ENCODE measurements around the gene SRPK3. TPM values are rescaled to one million over a fixed set of nuclear protein-coding genes. Genes with fewer than 3 reads are reported as not detected.

Gene SRPK3
- polyA plus RNA-seq, 1 donor from 2014 or later: not detected

GRCh38 chrX:153736071-153736820 lies 44.6 kb upstream of the SRPK3 start:
- TF ChIP-seq SMC3 (conservative IDR thresholded peaks at IDR 0.05; ENCODE audit: poor library complexity) (no peak), CTCF (IDR thresholded peaks at IDR 0.05; ENCODE audit: poor library complexity, severe bottlenecking) (no peak), MXI1 (conservative IDR thresholded peaks at IDR 0.05; ENCODE audit: poor library complexity, severe bottlenecking) (no peak), EP300 (conservative IDR thresholded peaks at IDR 0.05; ENCODE audit: poor library complexity, severe bottlenecking) (no peak), POLR2AphosphoS5 (IDR thresholded peaks at IDR 0.05) (no peak), TAF1 (IDR thresholded peaks at IDR 0.05; ENCODE audit: low read depth) (no peak), REST (IDR thresholded peaks at IDR 0.05; ENCODE audit: borderline replicate concordance) (no peak), RAD21 (conservative IDR thresholded peaks at IDR 0.05) (no peak), EZH2 (IDR thresholded peaks at IDR 0.05; ENCODE audit: borderline replicate concordance, insufficient read depth, low read length, poor library complexity, severe bottlenecking) (no peak)
- H3K27ac ChIP-seq (ENCODE audit: low read length): no peak overlapping the region
- H3K36me3 ChIP-seq (ENCODE audit: insufficient read depth, low read length): no peaks in the 10 kb centered on the region
- H3K4me3 ChIP-seq (ENCODE audit: low read length): no peak overlapping the region
- H3K4me2 ChIP-seq (ENCODE audit: low read length): no peak overlapping the region
- no peak overlapping the region for H3K9ac ChIP-seq (ENCODE audit: low read length)
- no peak overlapping the region for H2AFZ ChIP-seq (ENCODE audit: low read depth, low read length)
- no peaks in the 10 kb centered on the region for H3K9me2 ChIP-seq (ENCODE audit: insufficient read depth, low read length)
- no peaks in the 10 kb centered on the region for H3K9me3 ChIP-seq (ENCODE audit: low read length)
- H3K79me2 ChIP-seq (replicated peaks; ENCODE audit: insufficient read depth, low read length): no peaks in the 10 kb centered on the region
- no peaks in the 10 kb centered on the region for H3K27me3 ChIP-seq (ENCODE audit: insufficient read depth, low read depth, low read length)
- no peaks in the 10 kb centered on the region for H4K20me1 ChIP-seq (ENCODE audit: insufficient read depth)
- no peaks in the 10 kb centered on the region for H3F3A ChIP-seq (ENCODE audit: insufficient read depth, low read length, poor library complexity, severe bottlenecking)

GRCh38 chrX:153736871-153737441 lies 43.9 kb upstream of the SRPK3 start:
- H4K20me1 ChIP-seq (ENCODE audit: insufficient read depth): no peaks in the 10 kb centered on the region
- no peak overlapping the region for H3K27ac ChIP-seq (ENCODE audit: low read length)
- no peak overlapping the region for H2AFZ ChIP-seq (ENCODE audit: low read depth, low read length)
- no peaks in the 10 kb centered on the region for H3K9me2 ChIP-seq (ENCODE audit: insufficient read depth, low read length)
- no peaks in the 10 kb centered on the region for H3K36me3 ChIP-seq (ENCODE audit: insufficient read depth, low read length)
- no peaks in the 10 kb centered on the region for H3K27me3 ChIP-seq (ENCODE audit: insufficient read depth, low read depth, low read length)
- H3K4me2 ChIP-seq (ENCODE audit: low read length): no peak overlapping the region
- TF ChIP-seq CTCF (IDR thresholded peaks at IDR 0.05; ENCODE audit: poor library complexity, severe bottlenecking): no peak
- TF ChIP-seq MXI1 (conservative IDR thresholded peaks at IDR 0.05; ENCODE audit: poor library complexity, severe bottlenecking): no peak
- TF ChIP-seq POLR2AphosphoS5 (IDR thresholded peaks at IDR 0.05): no peak
- no peak for TF ChIP-seq RAD21 (conservative IDR thresholded peaks at IDR 0.05)
- TF ChIP-seq TAF1 (IDR thresholded peaks at IDR 0.05; ENCODE audit: low read depth): no peak
- TF ChIP-seq REST (IDR thresholded peaks at IDR 0.05; ENCODE audit: borderline replicate concordance): no peak
- no peak for TF ChIP-seq EZH2 (IDR thresholded peaks at IDR 0.05; ENCODE audit: borderline replicate concordance, insufficient read depth, low read length, poor library complexity, severe bottlenecking)
- TF ChIP-seq SMC3 (conservative IDR thresholded peaks at IDR 0.05; ENCODE audit: poor library complexity): no peak
- TF ChIP-seq EP300 (conservative IDR thresholded peaks at IDR 0.05; ENCODE audit: poor library complexity, severe bottlenecking): no peak
- no peak overlapping the region for H3K9ac ChIP-seq (ENCODE audit: low read length)
- no peak overlapping the region for H3K4me3 ChIP-seq (ENCODE audit: low read length)
- H3F3A ChIP-seq (ENCODE audit: insufficient read depth, low read length, poor library complexity, severe bottlenecking): no peaks in the 10 kb centered on the region
- no peaks in the 10 kb centered on the region for H3K79me2 ChIP-seq (replicated peaks; ENCODE audit: insufficient read depth, low read length)
- H3K9me3 ChIP-seq (ENCODE audit: low read length): no peaks in the 10 kb centered on the region
